GM19328 (cell line): ENCODE measurements around the gene DNAJB5.

Experiments
- ATAC-seq: cut with Tn5 transposase; IDR thresholded peaks from one replicate; pipeline ENCODE4 v1.9.1; 2021; ENCODE audit warnings: mild to moderate bottlenecking, moderate library complexity; ENCODE audit not compliant: unreplicated experiment

DNAJB5 gene

GRCh38 chr9:34983209-34983608, 6.3 kb upstream of the DNAJB5 start:
- ATAC-seq, result peak; percentile 51

- no peak for ATAC-seq
Measured at GRCh38 chr9:34984049-34984448, 5.5 kb upstream of the DNAJB5 start.

GRCh38 chr9:34985311-34985899, 4.1 kb upstream of the DNAJB5 start:
- no peak for ATAC-seq

DNA sequence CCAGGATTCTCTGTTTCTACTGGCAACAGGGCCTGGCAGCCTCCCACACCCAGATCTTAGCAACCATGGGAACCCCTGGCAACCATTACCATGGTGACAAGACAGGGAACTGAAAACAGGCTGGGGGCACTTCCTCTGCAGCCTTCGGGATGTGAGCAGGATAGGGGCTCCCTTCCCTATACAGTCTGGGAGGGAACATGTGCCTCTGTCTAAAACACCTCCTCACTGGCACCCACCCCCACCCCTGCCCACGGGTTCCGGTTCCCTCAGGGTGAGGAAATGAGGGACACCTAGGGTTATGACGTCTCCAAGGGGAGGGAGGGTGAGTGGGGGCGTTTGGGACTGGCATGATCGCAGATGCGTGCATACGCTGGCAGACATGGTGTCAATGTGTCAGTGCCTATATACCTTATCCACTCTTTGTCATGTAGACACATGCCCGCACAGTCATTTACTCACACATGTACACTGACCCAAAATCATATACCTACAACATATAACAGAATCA, 3.0 kb upstream of the DNAJB5 start:
- no peak for ATAC-seq

GRCh38 chr9:34987160-34987901, 2.2 kb upstream of the DNAJB5 start:
- no peak for ATAC-seq

GRCh38 chr9:34988218-34989002, 1.1 kb upstream of the DNAJB5 start:
- ATAC-seq, result no peak

- no peak for ATAC-seq
Measured at GRCh38 chr9:34989946-34990635, 546 bp downstream of the DNAJB5 start.

DNA sequence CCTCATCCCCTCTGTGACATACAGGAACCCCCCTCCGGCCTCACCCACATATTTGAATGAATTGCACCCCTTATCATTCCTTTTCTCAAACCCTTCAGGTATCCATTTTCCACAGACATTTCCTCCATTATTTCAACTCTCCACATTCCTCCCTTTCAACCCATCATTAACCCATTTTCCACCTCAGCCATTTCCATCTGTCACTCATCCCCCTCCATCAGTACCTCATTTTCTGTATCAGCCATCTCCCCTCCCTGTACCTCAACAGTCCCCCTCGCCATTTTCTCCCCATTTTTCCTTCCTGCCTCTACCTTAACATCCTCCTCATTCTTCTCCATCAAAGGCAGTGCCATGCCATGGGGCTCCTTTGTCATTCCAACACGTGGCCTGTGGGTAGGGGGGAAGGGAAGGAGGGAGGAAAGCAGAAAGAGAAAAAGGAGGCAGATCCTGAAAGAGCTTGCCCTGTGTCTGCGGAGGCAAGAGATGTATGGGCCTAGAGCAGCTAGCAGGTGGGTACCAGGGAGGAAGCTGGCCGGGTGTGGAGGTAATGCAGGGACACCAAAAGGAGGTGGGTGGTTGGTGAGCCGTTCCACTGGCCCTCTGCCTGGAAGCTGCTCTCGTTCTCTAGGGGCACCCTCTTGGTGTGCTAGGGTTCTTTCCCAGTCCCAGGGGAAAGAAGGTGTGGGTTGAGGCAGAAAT, 1.5 kb downstream of the DNAJB5 start:
- no peak for ATAC-seq

DNA sequence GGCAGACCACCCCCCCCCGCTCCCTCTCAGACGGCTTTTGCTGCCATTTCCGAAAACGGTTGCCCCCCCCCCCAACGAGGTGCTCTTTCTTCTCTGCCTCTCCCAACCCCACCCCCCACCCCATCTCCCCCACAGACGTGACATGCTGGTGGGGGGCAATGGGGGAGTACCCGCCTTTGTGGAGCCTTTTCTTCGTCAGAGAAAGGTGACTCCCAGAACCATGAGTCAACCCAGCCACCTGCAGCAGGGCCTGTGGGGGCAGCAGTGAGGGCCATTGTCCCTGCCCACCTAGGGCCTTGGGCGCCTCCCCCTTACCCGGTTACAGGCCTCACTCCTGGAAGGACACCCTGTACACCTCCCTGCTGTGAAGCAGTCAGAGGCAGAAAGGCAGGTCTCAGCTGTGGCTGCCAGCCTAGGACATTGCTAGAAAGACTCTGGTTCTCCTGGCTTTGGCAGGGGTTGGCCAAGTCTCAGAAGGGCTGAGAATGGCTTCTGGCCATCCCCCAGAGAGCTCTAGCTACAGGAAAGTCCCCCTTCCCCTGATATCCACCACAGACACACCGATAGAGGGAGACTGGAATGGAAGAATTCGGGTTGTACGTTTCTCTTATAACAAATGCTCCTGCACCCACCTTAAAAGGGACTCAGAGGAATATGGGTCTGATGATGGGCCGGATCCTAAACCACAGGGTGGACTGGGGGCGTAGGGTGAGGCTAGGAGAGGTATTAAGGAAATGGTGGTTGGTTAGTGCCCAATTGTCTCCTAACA, 2.2 kb downstream of the DNAJB5 start:
- ATAC-seq, result no peak

- no peak for ATAC-seq
Measured at GRCh38 chr9:34992376-34992951, 2.9 kb downstream of the DNAJB5 start.

DNA sequence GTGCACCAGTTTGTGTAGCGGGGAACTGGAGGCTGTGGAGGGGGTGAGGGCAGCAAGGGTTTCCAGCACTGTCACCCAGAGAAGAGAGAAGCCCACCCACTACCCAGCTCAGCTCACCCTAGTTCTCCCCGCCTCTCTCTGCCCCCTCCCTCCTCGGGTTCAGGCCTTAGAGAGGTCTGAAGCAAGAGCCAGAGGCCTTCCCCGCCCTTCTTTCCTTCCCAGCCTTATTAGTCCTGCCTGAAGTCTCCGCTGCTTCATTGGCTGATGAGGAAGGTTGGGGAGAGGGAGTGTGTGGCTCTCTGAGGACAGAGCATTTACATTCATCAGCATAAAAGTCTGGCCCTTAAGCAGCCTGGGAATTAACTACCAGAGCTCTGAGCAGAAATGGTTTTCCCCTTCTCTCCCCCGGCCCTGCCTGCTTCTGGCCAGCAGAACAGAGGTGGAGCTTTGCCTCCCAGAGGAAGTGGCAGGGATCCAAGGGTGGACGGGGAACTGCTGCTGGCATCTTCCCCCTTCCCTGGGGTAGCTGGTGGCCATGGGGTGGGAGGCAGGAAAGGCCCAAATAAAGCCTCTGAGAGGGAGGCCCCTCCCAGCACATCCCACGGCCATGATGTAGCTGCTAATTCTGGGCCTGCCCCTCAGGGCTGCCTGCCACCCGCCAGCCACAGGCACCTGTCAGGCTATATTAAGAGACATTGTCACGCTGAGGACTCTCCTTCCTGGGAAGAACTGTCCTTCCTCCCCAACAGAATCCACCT, 4.1 kb downstream of the DNAJB5 start:
- no peak for ATAC-seq

DNA sequence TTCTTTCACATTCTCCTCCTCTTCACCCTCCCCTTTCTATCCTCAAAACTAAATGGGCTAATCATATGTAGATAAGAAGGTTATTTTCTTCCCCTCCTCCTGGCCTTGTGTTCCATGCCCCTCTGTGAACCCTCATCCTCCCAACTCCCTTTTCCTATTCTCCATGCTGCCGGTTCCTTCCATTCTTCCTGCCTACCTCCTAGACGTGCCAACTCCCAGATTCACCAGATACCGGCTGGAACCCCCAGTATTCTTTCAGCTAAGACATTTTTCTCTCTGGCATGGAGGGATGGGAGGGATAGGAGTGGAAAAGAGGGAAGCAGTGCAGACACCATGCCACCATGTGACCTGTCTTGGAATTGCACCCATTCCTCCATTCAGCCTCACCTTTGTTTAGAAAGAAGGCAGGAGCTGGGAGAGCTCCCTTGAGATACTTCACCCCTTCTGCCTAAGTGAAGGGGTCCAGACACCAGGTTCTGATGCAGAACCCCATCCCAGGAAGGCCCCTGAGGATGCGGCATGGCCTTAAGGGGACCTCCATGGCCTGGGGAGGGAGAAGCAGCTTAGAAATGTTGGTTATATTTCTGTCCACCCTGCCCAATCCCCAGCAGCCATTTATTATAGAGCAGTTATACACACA, 4.8 kb downstream of the DNAJB5 start:
- ATAC-seq, result no peak

GRCh38 chr9:34994900-34995669, 5.5 kb downstream of the DNAJB5 start:
- no peak for ATAC-seq

GRCh38 chr9:34995670-34996060, 6.1 kb downstream of the DNAJB5 start:
- ATAC-seq, result no peak

- no peak for ATAC-seq
Measured at GRCh38 chr9:34996181-34996904, 6.8 kb downstream of the DNAJB5 start.

DNA sequence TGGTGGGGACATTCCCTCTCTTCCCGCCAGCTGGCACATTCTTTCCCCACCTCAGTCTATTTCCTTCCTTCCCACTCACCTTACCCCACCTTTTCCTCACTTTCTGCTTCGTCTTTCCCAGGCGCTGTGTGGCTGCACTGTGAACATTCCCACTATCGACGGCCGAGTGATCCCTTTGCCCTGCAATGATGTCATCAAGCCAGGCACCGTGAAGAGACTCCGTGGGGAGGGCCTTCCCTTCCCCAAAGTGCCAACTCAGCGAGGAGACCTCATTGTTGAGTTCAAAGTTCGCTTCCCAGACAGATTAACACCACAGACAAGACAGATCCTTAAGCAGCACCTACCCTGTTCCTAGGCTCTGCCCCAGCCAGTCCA, 7.3 kb downstream of the DNAJB5 start:
- no peak for ATAC-seq

DNA sequence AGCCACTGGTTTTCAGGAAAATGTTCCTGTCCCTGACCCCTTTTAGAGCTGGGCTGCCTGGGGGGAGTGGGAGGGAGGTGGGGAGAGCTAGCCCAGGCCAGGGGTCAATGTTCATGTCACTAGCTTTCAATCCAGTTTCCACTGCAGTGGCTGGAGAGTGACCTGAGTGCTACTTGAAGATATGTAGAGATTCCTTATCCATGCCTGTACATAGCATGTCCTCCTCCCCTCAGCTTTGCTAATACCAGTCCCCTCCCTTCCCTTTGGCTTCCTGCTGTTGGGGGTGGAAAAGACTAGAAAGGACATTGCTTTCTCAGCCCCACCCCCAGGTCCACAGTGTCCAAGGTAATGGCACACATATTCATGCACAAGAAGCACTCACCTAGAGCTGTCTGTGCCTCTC, 7.8 kb downstream of the DNAJB5 start:
- no peak for ATAC-seq
